ENCODE results near the gene YPEL5. TPM values are rescaled to one million over a fixed set of nuclear protein-coding genes. Genes with fewer than 3 reads are reported as not detected.

The YPEL5 gene
- total and polyA plus RNA-seq, 2 donors (not counting 1 experiment from before 2014, with no cell fraction given), result 94.7 to 159 TPM

GRCh38 chr2:30155889-30156658 is 9.3 kb downstream of the YPEL5 start:
- Histone ChIP-seq H3K27me3 (ENCODE audit: control insufficient read depth, insufficient read depth, low read length) (no peaks in the 10 kb centered on the region), H4K20me1 (ENCODE audit: control insufficient read depth, extremely low read depth, insufficient read depth, low read length) (no peaks in the 10 kb centered on the region), H3K9ac (ENCODE audit: insufficient read depth, low read length) (no peak overlapping the region), H3K4me1 (ENCODE audit: control insufficient read depth, extremely low read depth, insufficient read depth, low read length) (no peaks in the 10 kb centered on the region), H3K79me2 (ENCODE audit: control insufficient read depth, insufficient read depth, low read length) (no peaks in the 10 kb centered on the region), H3K9me3 (ENCODE audit: control insufficient read depth, insufficient read depth, low read depth, low read length) (no peaks in the 10 kb centered on the region), H2AFZ (ENCODE audit: low read length) (no peak overlapping the region), H3K4me3 (replicated peaks in 1 of 4; ENCODE audit: control extremely low read depth in 1 of 4, insufficient read depth in 1 of 4, low read depth in 3 of 4, low read length in 4 of 4) (no peak overlapping the region), H3K27ac (ENCODE audit: insufficient read depth, low read length) (no peak overlapping the region), H3K4me2 (ENCODE audit: extremely low read depth, insufficient read depth, low read length) (no peak overlapping the region), H3K36me3 (ENCODE audit: control insufficient read depth, insufficient read depth, low read length) (peaks cover 2% of the 10 kb centered on the region)
- TF ChIP-seq, protein P1, sequence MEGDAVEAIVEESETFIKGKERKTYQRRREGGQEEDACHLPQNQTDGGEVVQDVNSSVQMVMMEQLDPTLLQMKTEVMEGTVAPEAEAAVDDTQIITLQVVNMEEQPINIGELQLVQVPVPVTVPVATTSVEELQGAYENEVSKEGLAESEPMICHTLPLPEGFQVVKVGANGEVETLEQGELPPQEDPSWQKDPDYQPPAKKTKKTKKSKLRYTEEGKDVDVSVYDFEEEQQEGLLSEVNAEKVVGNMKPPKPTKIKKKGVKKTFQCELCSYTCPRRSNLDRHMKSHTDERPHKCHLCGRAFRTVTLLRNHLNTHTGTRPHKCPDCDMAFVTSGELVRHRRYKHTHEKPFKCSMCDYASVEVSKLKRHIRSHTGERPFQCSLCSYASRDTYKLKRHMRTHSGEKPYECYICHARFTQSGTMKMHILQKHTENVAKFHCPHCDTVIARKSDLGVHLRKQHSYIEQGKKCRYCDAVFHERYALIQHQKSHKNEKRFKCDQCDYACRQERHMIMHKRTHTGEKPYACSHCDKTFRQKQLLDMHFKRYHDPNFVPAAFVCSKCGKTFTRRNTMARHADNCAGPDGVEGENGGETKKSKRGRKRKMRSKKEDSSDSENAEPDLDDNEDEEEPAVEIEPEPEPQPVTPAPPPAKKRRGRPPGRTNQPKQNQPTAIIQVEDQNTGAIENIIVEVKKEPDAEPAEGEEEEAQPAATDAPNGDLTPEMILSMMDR (conservative IDR thresholded peaks at IDR 0.05 in 1 of 2, IDR thresholded peaks at IDR 0.05 in 1 of 2; ENCODE audit: low read depth in 1 of 2, low read length in 2 of 2), result no peak
- no peak for TF ChIP-seq EZH2 (IDR thresholded peaks at IDR 0.05; ENCODE audit: low read length, missing control alignments)
- no peak for DNase-seq (ENCODE audit: low read depth in 2 of 2)

- H3K4me1 ChIP-seq (ENCODE audit: control insufficient read depth, extremely low read depth, insufficient read depth, low read length), result no peaks in the 10 kb centered on the region
- no peaks in the 10 kb centered on the region for H3K27me3 ChIP-seq (ENCODE audit: control insufficient read depth, insufficient read depth, low read length)
- no peak overlapping the region for H3K4me3 ChIP-seq (replicated peaks in 1 of 4; ENCODE audit: control extremely low read depth in 1 of 4, insufficient read depth in 1 of 4, low read depth in 3 of 4, low read length in 4 of 4)
- no peak overlapping the region for H3K9ac ChIP-seq (ENCODE audit: insufficient read depth, low read length)
- H3K27ac ChIP-seq (ENCODE audit: insufficient read depth, low read length), result no peak overlapping the region
- no peak overlapping the region for H3K4me2 ChIP-seq (ENCODE audit: extremely low read depth, insufficient read depth, low read length)
- TF ChIP-seq, protein P1 (conservative IDR thresholded peaks at IDR 0.05 in 1 of 2, IDR thresholded peaks at IDR 0.05 in 1 of 2; ENCODE audit: low read depth in 1 of 2, low read length in 2 of 2), result no peak
- TF ChIP-seq EZH2 (IDR thresholded peaks at IDR 0.05; ENCODE audit: low read length, missing control alignments), result no peak
- peaks cover 2% of the 10 kb centered on the region for H3K36me3 ChIP-seq (ENCODE audit: control insufficient read depth, insufficient read depth, low read length)
- no peaks in the 10 kb centered on the region for H4K20me1 ChIP-seq (ENCODE audit: control insufficient read depth, extremely low read depth, insufficient read depth, low read length)
- DNase-seq (ENCODE audit: low read depth in 2 of 2), result no peak
- no peaks in the 10 kb centered on the region for H3K9me3 ChIP-seq (ENCODE audit: control insufficient read depth, insufficient read depth, low read depth, low read length)
- H2AFZ ChIP-seq (ENCODE audit: low read length), result no peak overlapping the region
- no peaks in the 10 kb centered on the region for H3K79me2 ChIP-seq (ENCODE audit: control insufficient read depth, insufficient read depth, low read length)
Measured at GRCh38 chr2:30157616-30158015, 10.8 kb downstream of the YPEL5 start.

DNA sequence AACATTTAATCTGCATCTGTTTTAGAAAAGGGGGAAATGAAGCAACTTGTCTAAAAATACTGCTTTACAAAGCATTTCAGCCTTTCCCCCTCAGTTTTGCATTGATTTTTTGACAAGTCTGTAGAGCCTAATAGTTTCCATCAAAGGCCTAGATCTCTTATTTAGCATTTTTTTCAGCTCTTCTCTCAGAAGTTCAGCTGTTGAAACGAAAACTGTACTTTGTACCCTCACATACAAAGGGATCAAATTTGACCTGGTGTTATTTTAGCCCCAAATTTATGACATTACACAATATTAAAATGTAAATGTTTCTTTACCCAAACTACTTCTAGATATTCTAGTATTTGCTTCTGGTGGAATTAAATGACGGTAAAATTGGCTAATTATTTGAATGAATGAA is 13.0 kb downstream of the YPEL5 start:
- no peaks in the 10 kb centered on the region for H3K79me2 ChIP-seq (ENCODE audit: control insufficient read depth, insufficient read depth, low read length)
- H3K27me3 ChIP-seq (ENCODE audit: control insufficient read depth, insufficient read depth, low read length), result no peaks in the 10 kb centered on the region
- DNase-seq (ENCODE audit: low read depth in 2 of 2), result no peak
- peaks cover 2% of the 10 kb centered on the region for H3K36me3 ChIP-seq (ENCODE audit: control insufficient read depth, insufficient read depth, low read length)
- TF ChIP-seq, protein P1 (conservative IDR thresholded peaks at IDR 0.05 in 1 of 2, IDR thresholded peaks at IDR 0.05 in 1 of 2; ENCODE audit: low read depth in 1 of 2, low read length in 2 of 2), result no peak
- TF ChIP-seq EZH2 (IDR thresholded peaks at IDR 0.05; ENCODE audit: low read length, missing control alignments), result no peak
- H3K4me3 ChIP-seq (replicated peaks in 1 of 4; ENCODE audit: control extremely low read depth in 1 of 4, insufficient read depth in 1 of 4, low read depth in 3 of 4, low read length in 4 of 4), result no peak overlapping the region
- H4K20me1 ChIP-seq (ENCODE audit: control insufficient read depth, extremely low read depth, insufficient read depth, low read length), result no peaks in the 10 kb centered on the region
- H3K9me3 ChIP-seq (ENCODE audit: control insufficient read depth, insufficient read depth, low read depth, low read length), result no peaks in the 10 kb centered on the region
- no peak overlapping the region for H2AFZ ChIP-seq (ENCODE audit: low read length)
- H3K9ac ChIP-seq (ENCODE audit: insufficient read depth, low read length), result no peak overlapping the region
- H3K27ac ChIP-seq (ENCODE audit: insufficient read depth, low read length), result no peak overlapping the region
- no peak overlapping the region for H3K4me2 ChIP-seq (ENCODE audit: extremely low read depth, insufficient read depth, low read length)
- H3K4me1 ChIP-seq (ENCODE audit: control insufficient read depth, extremely low read depth, insufficient read depth, low read length), result no peaks in the 10 kb centered on the region

Data from fibroblast of lung (primary cell).